C4-2B (cell line): ENCODE results near the gene LTO1.

Experiments used
- ZFX ChIP-seq: fragments of 450-650 bp; IDR thresholded peaks from 2 replicates; pipeline ENCODE4 v1.6.1; 2017
- TF ChIP-seq, protein P1 (sequence below): fragments of 450-650 bp; conservative IDR thresholded peaks from 2 replicates; pipeline ENCODE4 v1.5.1; 2017; ENCODE audit warnings: mild to moderate bottlenecking

- TF ChIP-seq, protein P1, sequence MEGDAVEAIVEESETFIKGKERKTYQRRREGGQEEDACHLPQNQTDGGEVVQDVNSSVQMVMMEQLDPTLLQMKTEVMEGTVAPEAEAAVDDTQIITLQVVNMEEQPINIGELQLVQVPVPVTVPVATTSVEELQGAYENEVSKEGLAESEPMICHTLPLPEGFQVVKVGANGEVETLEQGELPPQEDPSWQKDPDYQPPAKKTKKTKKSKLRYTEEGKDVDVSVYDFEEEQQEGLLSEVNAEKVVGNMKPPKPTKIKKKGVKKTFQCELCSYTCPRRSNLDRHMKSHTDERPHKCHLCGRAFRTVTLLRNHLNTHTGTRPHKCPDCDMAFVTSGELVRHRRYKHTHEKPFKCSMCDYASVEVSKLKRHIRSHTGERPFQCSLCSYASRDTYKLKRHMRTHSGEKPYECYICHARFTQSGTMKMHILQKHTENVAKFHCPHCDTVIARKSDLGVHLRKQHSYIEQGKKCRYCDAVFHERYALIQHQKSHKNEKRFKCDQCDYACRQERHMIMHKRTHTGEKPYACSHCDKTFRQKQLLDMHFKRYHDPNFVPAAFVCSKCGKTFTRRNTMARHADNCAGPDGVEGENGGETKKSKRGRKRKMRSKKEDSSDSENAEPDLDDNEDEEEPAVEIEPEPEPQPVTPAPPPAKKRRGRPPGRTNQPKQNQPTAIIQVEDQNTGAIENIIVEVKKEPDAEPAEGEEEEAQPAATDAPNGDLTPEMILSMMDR, result no peak
- no peak for TF ChIP-seq ZFX
Observed at GRCh38 chr11:69666752-69667536, 8.2 kb downstream of the LTO1 start.
